IPS-NIHi7 (cell line): ENCODE results near the gene GPR183.

Experiments used
- DNase-seq: peaks from one replicate; pipeline ENCODE4 v3.0.0; 2012; ENCODE audit warnings: mixed read lengths; ENCODE audit errors: extremely low spot score

Gene GPR183

DNA sequence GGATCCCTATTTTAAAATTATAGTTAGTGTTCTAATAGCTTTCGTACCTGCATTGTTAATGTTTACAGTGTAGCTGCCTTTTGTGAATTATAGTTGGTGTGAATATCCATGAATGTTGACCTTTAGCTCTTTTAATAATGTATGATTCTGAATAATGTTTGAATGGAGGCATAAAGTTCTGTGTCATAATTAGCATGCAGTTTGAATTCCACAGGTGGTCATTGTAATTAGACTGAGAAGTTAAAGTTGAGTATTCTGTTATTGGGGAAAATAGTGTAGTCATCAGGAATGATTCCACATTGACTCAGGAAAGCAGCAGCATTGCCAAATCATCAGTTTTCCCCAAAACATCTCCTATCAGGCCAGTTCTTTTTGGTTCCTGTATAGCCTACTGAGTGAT is 61.1 kb downstream of the GPR183 start:
- DNase-seq, result no peak
